Duodenal mucosa (tissue), 2 donors: ENCODE results near the gene ARFIP2.
"Not testable (repeated sequence)": the region's sequence is repeated elsewhere in the genome, so short reads cannot be mapped to it uniquely, and the experiment has no call there.

Source experiments
- H3K27ac ChIP-seq: one replicate; pipeline ENCODE4 v1.7.0; 2013; ENCODE audit warnings: low read depth, low read length
- H3K27me3 ChIP-seq, 2 donors: one replicate each; pipeline ENCODE4 v1.7.0; 2013; ENCODE audit warnings: low read length in 2 of 2, control low read depth in 1 of 2; ENCODE audit not compliant: insufficient read depth in 2 of 2, control insufficient read depth in 1 of 2
- H3K36me3 ChIP-seq, 2 donors: one replicate each; pipeline ENCODE4 v1.7.0; 2013; ENCODE audit warnings: low read length in 2 of 2, control low read depth in 1 of 2; ENCODE audit not compliant: insufficient read depth in 2 of 2, control insufficient read depth in 1 of 2
- H3K4me1 ChIP-seq, 2 donors: one replicate each; pipeline ENCODE4 v1.7.0; 2013; ENCODE audit warnings: low read length in 2 of 2, control low read depth in 1 of 2; ENCODE audit not compliant: insufficient read depth in 2 of 2, control insufficient read depth in 1 of 2
- H3K4me3 ChIP-seq, 2 donors: one replicate each; pipeline ENCODE4 v1.7.0; 2013; ENCODE audit warnings: low read length in 2 of 2, low read depth in 1 of 2
- H3K9ac ChIP-seq, 2 donors: one replicate each; pipeline ENCODE4 v1.7.0; 2013; ENCODE audit warnings: low read length in 2 of 2, low read depth in 1 of 2
- H3K9me3 ChIP-seq, 2 donors: one replicate each; pipeline ENCODE4 v1.7.0; 2013; ENCODE audit warnings: low read length in 2 of 2, control low read depth in 1 of 2; ENCODE audit not compliant: control insufficient read depth in 1 of 2

Gene ARFIP2

DNA sequence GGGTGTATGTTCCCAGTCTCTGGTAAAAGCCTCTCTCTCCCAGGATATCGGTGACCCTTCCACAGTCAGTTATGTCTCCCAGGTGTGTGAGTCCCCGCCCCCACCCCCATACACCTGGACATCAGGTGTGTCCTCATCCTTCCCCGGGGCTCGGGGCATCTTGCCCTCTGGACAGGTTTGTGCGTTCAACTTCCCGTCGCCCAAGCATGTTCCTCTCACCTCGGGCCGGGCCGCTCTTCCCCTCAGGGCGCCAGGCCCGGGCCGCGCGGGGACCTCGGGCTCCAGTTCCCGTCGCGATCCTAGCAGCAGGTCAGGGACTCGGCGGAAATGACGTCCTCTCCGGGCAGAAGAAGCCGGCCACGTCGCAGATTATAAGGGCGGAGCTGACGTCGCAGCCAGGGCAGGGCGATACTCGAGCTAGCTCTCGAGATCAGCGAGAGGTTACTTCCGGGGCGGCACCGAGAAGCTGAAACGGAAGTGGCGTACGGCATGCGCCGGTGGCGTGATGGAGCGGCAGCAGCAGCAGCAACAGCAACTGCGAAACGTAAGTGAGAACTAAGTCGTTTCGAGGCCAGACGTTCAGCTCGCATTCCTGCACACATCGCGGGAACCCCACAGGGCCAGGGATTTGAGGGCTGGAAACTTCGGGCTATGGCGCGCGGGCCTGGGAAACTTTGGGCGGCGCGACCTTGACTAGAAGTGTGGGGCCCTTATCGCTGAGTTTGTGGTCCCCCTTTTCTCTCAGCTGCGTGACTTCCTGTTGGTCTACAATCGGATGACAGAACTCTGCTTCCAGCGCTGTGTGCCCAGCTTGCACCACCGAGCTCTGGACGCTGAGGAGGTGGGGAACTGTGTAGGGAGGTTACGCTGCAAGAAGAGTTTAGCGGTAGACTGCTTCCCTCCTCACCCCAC lies at the start of gene ARFIP2, which contains the start of gene TIMM10B:
Gene ARFIP2, minus strand, starts transcription at position 320 of the 912 bp plus-strand sequence. CDS start 910 bp downstream, outside the sequence.
Gene TIMM10B, plus strand, starts transcription at position 490 of the 912 bp plus-strand sequence. Its CDS starts 16 bp downstream, at position 506.
- Histone ChIP-seq H3K4me1 (peaks cover 28 to 35% of the 10 kb centered on the region in 2 donors), H3K36me3 (peaks cover 36 to 60% of the 10 kb centered on the region in 2 donors)

GRCh38 chr11:6530848-6531247 lies 49.7 kb upstream of the ARFIP2 start:
- Histone ChIP-seq H3K9ac (no peak overlapping the region), H3K27ac (no peak overlapping the region), H3K9me3 (no peaks in the 10 kb centered on the region), H3K36me3 (peaks cover 7 to 14% of the 10 kb centered on the region in 2 donors), H3K4me3 (no peak overlapping the region), H3K27me3 (no peaks in the 10 kb centered on the region), H3K4me1 (no peaks in the 10 kb centered on the region)

More for the DNA sequence above, at the start of gene ARFIP2, which contains the start of gene TIMM10B:
- Histone ChIP-seq H3K4me3 (peak within 1 kb of the TSS; percentile 96 to 99), H3K9ac (peak within 1 kb of the TSS; percentile 97 to 99), H3K9me3 (no peaks in the 10 kb centered on the region), H3K27me3 (no peaks in the 10 kb centered on the region), H3K27ac (peak within 1 kb of the TSS; percentile 92)

- Histone ChIP-seq H3K27ac (no peak overlapping the region), H3K4me1 (no peaks in the 10 kb centered on the region), H3K9me3 (no peaks in the 10 kb centered on the region), H3K27me3 (no peaks in the 10 kb centered on the region), H3K36me3 (peaks cover 7 to 14% of the 10 kb centered on the region in 2 donors), H3K4me3 (no peak overlapping the region), H3K9ac (no peak overlapping the region)
These were observed 48.1 kb upstream of the ARFIP2 start for GRCh38 chr11:6529266-6529665.

DNA sequence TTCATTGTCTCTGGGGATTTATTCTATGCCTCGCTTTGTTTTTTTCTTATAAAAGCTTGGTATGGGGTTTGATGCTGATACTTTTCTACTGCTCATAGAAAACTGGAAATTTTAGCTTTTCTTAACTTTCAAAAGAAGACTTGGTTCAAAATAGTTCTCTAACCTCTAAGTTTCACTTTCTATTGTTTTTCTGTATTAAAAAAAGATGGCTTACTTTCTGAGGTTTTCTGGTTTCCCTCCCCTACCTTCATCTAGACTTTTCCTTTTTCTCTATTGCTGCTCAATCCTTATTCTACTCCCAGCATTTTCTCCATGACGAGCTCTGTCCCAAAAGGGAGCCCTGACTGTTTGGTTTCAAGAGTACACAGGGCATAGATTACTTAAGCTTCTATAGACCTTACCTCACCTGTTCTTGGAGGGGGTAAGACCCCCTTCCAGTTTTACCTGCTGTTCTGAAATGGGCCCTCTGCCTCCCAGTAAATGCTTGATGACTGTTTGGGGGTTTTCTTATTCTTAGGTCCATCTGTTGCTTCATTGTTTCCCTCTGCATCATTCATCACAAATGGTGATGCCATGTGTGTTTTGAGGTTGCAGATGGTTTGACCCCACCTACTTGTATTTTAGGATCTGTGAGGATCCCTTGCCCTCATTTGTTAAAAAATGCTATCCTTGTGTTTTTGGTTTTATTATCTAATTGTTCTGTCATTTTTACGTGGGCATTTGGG lies 45.4 kb upstream of the ARFIP2 start:
- no peak overlapping the region for H3K9ac ChIP-seq
- H3K9me3 ChIP-seq, result no peaks in the 10 kb centered on the region
- H3K27me3 ChIP-seq, result no peaks in the 10 kb centered on the region
- no peak overlapping the region for H3K27ac ChIP-seq
- no peak overlapping the region for H3K4me3 ChIP-seq
- H3K4me1 ChIP-seq, result no peaks in the 10 kb centered on the region
- peaks cover 7% of the 10 kb centered on the region in 2 donors for H3K36me3 ChIP-seq

DNA sequence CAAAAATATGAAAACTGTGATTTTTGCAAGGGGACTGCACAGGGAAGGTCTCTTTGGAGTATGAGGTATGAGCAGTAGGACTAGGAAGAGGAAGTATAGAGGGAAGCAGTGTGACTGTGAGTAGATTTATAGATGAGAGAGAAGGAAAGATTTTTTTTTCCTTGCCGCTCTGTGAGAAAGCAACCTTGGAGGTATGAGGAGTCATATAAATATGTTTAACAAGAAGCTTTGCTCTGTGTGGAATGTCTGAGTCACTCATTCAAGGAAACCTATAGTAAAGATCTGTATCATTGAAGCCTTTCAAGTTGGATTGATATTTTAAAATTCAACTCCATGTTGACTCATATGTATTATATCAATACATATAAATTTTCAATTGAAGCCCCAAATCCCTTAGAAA lies 42.1 kb upstream of the ARFIP2 start:
- H3K27ac ChIP-seq, result no peak overlapping the region
- H3K4me1 ChIP-seq, result no peaks in the 10 kb centered on the region
- H3K9me3 ChIP-seq, result no peaks in the 10 kb centered on the region
- no peaks in the 10 kb centered on the region for H3K27me3 ChIP-seq
- H3K4me3 ChIP-seq, result no peak overlapping the region
- H3K36me3 ChIP-seq, result peaks cover 5 to 13% of the 10 kb centered on the region in 2 donors
- H3K9ac ChIP-seq, result no peak overlapping the region

DNA sequence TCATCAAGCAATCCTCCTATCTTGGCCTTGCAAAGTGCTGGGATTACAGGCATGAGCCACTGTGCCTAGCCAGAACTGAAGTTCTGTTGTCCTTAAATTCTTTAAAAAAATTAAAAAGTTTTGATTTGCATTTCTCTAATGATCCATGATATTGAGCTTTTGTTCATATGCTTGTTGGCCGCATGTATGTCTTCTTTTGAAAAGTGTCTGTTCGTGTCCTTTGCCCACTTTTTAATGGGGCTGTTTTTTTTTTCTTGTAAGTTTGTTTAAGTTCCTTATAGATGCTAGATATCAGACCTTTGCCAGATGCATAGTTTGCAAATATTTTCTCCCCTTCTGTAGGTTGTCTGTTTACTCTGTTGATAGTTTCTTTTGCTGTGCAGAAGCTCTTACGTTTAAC lies 40.8 kb upstream of the ARFIP2 start:
- not testable (repeated sequence) for H3K9ac ChIP-seq, H3K4me1 ChIP-seq, H3K27me3 ChIP-seq, H3K9me3 ChIP-seq, H3K27ac ChIP-seq, H3K4me3 ChIP-seq
- peaks cover 5 to 13% of the 10 kb centered on the region in 2 donors for H3K36me3 ChIP-seq

DNA sequence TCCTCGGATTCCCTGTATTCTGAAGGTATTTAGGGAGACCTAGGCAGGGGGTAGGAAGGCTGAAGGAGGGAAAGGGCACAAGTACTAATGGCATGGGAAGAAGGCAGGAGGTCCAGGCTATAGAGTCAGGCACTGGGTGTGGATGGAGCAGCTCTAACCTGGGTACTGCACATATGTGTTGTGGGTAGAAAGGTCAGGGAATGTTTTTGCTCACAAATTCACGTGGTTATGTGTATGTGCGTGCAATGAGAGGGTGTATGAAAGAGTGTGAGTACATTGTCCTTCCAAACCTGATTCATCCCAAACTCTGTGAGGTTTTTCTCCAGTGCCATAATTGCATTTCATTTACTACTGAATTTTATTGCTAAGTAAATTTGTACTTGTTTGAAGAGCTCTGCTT lies 39.1 kb upstream of the ARFIP2 start:
- Histone ChIP-seq H3K9ac (no peak overlapping the region), H3K9me3 (no peaks in the 10 kb centered on the region), H3K27me3 (no peaks in the 10 kb centered on the region), H3K27ac (no peak overlapping the region), H3K4me3 (no peak overlapping the region), H3K36me3 (peaks cover 5 to 13% of the 10 kb centered on the region in 2 donors), H3K4me1 (no peaks in the 10 kb centered on the region)

- no peaks in the 10 kb centered on the region for H3K27me3 ChIP-seq
- H3K36me3 ChIP-seq, result peaks cover 5 to 21% of the 10 kb centered on the region in 2 donors
- no peak overlapping the region for H3K27ac ChIP-seq
- H3K9me3 ChIP-seq, result no peaks in the 10 kb centered on the region
- no peak overlapping the region for H3K4me3 ChIP-seq
- no peaks in the 10 kb centered on the region for H3K4me1 ChIP-seq
- H3K9ac ChIP-seq, result no peak overlapping the region
These were observed 35.7 kb upstream of the ARFIP2 start for GRCh38 chr11:6516865-6517264.

DNA sequence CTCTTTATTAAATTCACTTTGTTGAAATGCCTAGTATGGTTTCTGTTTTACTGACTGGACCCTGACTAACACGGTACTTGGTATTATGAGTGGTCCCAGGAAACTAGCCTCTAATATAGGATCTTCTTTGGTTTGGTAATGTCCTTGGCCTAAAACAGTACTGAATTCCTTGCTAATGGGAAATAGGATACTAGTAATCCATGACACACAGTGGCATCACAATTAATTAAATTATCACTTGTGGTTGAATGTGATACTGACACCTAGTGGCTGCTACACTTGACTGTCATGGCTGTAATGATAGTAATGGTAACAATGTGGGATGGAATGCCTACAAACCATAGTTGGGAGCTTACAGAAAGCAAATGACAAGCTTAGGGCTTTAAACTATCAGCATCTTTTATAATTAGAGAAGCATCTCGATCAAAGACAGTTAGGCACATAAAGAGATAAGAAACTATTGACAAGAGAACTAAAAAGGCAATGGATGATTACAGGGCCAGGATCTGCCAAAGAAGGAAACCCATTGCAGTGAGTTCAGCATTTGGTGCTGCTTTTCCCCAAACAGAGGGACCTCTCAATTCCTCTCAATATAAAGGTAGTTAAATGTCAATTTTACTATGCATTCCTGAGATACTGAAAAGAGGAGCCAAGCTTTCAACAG lies 24.6 kb upstream of the ARFIP2 start:
- Histone ChIP-seq H3K36me3 (peaks cover 0 to 11% of the 10 kb centered on the region in 2 donors), H3K9ac (no peak overlapping the region), H3K4me1 (no peaks in the 10 kb centered on the region), H3K9me3 (no peaks in the 10 kb centered on the region), H3K27ac (no peak overlapping the region), H3K27me3 (no peaks in the 10 kb centered on the region), H3K4me3 (no peak overlapping the region)
